SK-N-DZ (cell line): ENCODE measurements around the gene GADD45GIP1.
"Not testable (repeated sequence)": the region's sequence is repeated elsewhere in the genome, so short reads cannot be mapped to it uniquely, and the experiment has no call there.

Experiments
- DNase-seq: peaks from one replicate; pipeline ENCODE4 v3.0.0-alpha.2; 2015; ENCODE audit warnings: low spot score

Gene GADD45GIP1

DNA sequence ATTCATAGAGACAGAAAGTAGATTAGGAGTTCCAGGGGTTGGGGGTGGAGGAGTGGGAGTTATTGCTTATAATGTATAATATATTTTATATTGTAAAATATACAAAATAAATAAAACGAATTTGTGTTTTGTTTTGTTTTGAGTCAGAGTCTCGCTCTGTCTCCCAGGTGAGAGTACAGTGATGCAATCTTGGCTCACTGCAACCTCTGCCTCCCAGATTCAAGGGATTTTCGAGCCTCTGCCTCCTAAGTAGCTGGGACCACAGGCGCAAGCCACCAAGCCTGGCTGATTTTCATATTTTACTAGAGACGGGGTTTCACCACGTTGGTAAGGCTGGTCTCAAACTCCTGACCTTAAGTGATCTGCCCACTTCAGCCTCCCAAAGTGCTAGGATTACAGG lies 2.5 kb upstream of the GADD45GIP1 start:
- DNase-seq, result no peak

DNA sequence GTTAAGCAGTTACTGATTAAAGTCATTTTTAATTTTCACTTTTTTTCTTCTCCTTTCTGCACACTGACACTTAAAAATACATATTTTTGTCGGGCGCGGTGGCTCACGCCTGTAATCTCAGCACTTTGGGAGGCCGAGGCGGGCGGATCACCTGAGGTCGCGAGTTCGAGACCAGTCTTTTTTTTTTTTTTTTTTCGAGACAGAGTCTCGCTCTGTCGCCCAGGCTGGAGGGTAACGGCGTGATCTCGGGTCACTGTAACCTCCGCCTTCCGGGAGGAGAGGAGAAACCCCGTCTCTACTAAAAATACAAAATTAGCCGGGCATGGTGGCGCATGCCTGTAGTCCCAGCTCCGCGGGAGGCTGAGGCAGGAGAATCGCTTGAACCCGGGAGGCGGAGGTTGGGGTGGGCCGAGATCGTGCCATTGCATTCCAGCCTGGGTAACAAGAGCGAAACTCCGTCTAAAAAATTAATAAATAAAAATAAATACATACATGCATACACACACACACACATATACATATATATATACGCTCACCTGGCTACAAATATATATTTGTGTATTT lies 448 bp upstream of the GADD45GIP1 start:
- not testable (repeated sequence) for DNase-seq

GRCh38 chr19:12955996-12956395 lies 1.0 kb downstream of the GADD45GIP1 start:
- no peak for DNase-seq

DNA sequence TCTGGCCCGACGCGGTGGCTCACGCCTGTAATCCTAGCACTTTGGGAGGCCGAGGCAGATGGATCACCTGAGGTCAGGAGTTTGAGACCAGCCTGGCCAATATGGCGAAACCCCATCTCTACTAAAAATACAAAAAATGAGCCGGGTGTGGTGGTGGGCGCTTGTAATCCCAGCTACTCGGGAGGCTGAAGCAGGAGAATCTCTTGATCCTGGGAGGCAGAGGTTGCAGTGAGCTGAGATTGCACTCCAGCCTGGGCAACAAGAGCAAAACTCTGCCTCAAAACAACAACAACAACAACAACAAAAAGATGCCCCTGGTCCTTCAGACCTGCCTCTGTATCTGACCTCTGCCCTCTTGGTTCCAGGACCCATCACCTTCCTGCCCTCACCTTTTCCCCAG lies 1.4 kb downstream of the GADD45GIP1 start:
- not testable (repeated sequence) for DNase-seq

DNA sequence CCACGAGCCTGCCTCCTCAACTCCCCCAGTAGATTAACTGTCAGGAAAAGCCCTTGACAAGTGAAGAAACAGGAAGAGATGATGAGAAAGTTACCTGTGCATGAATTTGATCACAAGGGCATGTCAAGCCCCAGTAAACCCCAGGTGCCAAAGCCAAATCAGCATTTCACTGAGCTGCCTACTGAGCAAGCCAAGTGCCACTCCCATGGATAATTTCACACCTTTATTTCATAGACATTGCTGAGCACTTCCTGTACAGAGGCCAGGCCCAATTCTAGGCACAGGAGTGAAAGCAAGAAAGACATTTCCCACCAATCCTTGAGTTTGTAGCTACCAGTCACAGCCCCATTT lies 2.4 kb downstream of the GADD45GIP1 start:
- no peak for DNase-seq

GRCh38 chr19:12953799-12954611 lies 3.0 kb downstream of the GADD45GIP1 start:
- no peak for DNase-seq

GRCh38 chr19:12953138-12953798 lies 3.8 kb downstream of the GADD45GIP1 start:
- no peak for DNase-seq

DNA sequence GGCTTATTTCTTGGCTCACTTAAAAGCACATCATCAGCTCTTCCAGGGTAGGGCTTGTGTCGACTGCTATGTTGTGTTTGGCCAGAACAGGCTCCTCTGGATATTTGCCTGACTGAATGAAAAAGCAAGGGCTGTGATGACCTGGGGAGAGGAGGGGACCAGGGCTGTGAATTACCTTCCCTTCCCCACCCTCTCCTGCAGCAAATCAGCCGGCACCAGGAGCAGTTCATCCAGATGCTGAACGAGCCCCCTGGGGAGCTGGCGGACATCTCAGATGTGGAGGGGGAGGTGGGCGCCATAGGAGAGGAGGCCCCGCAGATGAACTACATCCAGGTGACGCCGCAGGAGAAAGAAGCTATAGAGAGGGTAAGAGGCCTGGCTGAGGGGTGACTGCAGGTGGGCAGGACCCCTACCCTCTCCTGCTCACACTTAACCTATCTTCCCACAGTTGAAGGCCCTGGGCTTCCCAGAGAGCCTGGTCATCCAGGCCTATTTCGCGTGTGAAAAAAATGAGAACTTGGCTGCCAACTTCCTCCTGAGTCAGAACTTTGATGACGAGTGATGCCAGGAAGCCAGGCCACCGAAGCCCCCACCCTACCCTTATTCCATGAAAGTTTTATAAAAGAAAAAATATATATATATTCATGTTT lies 4.4 kb downstream of the GADD45GIP1 start:
- DNase-seq, result no peak

- not testable (repeated sequence) for DNase-seq
Measured at GRCh38 chr19:12952050-12952449, 5.0 kb downstream of the GADD45GIP1 start.

- DNase-seq, result no peak
Measured at GRCh38 chr19:12949363-12950283, 7.4 kb downstream of the GADD45GIP1 start.

DNA sequence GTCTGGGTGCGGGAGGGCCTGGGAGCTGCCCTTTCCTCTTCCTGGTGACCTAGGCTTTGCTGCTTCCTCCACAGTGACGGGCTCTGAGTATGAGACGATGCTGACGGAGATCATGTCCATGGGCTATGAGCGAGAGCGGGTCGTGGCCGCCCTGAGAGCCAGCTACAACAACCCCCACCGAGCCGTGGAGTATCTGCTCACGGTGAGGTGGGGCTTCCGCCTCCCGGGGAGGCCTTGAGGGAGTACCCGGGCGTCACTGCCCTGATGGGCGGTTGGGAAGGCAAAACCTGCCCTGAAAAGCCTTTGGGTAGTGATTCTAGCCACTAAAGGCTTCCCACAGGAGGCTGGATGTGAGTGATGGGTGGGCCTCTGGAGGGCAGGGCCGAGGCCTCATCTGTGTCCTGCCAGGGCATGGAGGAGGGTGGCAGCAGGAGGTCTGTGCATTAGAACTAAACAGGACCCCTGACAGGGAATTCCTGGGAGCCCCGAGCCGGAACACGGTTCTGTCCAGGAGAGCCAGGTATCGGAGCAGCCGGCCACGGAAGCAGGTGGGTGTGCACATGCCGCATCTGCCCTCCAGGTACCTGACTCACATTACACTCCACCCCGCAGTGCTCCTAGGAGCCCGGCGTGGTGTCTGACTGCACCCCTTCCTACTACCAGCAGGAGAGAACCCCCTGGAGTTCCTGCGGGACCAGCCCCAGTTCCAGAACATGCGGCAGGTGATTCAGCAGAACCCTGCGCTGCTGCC lies 8.2 kb downstream of the GADD45GIP1 start:
- DNase-seq, result no peak

DNA sequence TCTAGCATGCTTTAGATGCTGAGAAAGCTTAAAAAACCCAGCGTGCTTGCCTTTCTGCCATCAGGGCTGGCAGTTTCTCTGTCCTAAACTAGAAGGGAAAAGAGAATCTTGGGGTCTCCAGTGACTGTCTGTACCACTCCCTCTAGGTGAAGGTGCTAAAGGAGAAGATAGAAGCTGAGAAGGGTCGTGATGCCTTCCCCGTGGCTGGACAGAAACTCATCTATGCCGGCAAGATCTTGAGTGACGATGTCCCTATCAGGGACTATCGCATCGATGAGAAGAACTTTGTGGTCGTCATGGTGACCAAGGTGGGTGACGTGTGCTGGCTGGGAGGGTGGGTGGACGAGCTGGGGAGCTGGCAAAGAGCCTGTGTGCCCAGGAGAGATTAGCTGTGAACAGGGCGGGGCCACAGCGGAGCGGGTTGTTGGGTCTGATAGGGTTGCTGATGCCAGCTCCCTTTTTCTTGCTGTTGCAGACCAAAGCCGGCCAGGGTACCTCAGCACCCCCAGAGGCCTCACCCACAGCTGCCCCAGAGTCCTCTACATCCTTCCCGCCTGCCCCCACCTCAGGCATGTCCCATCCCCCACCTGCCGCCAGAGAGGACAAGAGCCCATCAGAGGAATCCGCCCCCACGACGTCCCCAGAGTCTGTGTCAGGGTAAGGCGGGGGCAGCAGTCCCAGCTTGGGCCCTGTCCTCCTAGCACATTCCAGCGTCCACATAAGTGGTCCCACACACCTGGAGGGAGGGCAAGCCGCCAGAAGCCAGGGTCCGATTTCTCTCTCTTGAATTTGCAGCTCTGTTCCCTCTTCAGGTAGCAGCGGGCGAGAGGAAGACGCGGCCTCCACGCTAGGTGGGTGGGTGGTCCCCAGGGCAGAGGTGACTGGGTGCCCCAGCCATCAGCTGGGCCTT lies 9.1 kb downstream of the GADD45GIP1 start:
- no peak for DNase-seq

DNA sequence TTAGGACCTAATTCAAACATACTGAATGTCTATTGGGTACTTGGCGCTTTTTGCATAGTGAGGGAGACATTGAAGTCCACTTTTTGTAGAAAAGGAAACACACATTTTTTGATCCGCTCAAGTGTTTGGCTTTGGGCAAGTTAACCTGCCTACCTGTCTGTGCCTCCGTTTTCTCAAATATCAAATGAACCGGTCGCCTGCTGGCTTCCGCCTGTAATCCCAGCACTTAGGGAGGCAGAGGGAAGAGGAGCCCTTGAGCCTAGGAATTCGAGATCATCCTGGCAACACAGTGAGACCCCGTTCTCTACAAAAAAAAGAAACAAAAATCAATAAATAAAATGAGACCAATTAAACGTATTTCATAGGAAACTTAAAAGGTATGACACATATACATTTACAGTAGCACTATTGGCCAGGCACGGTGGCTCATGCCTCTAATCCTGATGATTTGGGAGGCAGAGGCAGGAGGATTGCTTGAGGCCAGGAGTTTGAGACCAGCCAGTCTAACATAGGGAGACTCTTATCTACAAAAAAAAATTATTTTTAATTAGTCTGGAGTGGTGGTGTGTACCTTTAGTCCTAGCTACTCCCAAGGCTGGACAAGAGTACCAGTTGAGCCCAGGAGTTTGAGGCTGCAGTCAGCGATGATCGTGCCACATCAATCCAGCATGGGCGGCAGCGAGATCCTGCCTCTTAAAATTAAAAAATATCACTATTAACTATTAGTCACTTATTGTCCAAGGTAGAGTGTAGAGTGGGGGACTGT lies 10.1 kb downstream of the GADD45GIP1 start:
- DNase-seq, result no peak

DNA sequence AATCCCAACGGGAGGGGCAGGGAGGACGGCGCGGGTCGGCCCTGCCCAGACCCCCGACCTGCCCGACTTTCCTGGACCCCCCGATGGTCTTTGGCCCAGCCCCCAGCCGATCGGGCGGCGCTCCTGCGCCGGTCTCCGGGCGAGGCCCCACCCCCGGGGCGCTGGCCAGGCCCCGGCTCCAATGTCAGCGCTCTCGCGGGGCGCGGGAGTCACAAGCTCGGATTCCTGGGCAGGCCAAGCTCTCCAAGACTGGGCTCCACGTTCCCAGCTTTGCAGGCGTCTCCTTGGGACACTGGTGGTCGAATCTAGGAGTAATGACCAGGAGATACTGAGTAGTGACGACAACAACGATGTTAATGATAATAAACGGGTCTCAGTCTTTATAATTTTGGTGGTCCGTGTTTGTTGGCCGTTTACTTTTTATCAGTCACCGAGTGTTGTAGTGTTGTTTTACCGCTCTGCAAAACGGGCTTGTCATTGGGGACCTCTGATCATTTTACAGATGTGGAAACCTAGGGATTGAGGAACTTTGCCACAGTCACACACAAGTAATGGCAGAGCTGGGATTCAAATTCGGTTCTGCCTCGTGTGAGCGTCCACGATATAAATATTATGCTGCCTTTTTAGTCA lies 10.8 kb downstream of the GADD45GIP1 start:
- peak; percentile 53 for DNase-seq

DNA sequence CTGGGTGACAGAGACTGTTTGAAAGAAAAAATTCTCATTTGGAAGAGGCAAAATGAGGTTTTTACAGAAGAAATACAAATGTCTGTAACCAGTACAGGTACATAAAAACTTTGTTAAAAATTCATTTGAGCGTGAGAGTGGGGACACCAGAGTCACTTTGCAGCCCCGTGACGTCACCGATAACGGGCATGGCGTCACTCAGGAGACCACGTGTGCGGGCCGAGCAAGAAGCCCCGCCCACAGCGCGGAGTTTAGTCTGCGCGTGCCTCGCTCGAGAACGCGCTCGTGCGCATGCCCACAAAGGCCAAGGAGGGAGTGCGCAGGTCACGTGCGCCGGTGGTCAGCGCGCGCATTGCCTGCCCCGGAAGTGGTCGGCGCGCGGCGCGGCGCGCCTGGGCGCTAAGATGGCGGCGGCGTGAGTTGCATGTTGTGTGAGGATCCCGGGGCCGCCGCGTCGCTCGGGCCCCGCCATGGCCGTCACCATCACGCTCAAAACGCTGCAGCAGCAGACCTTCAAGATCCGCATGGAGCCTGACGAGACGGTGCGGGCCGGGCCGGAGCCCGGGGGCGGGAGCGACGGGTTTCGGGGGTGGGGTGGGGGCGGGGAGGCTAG lies 11.4 kb downstream of the GADD45GIP1 start, which contains the start of gene RAD23A:
Gene RAD23A, plus strand, starts transcription at position 384 of the 613 bp plus-strand sequence. Its CDS starts 87 bp downstream, at position 471.
- DNase-seq, result peak; percentile 96

GRCh38 chr19:12944104-12944674 lies 12.8 kb downstream of the GADD45GIP1 start:
- no peak for DNase-seq

GRCh38 chr19:12943437-12944044 lies 13.5 kb downstream of the GADD45GIP1 start:
- DNase-seq, result no peak
